Spleen (tissue), 11 donors: ENCODE data around the gene AMN. TPM values are rescaled to one million over a fixed set of nuclear protein-coding genes. Genes with fewer than 3 reads are reported as not detected.

ENCODE experiments used
- DNase-seq: peaks from one replicate; pipeline ENCODE4 v3.0.0-alpha.2; 2020
- H3K27ac ChIP-seq, 8 donors: fragments of 200-600 bp; sonication (generic) in 7 of 8; 1 replicate in 4 of 8; 2 replicates in 4 of 8; pipeline versions ENCODE4 v1.5.0 to v1.8.0; 2016 to 2021; ENCODE audit warnings: inconsistent platforms in 4 of 8, mild to moderate bottlenecking in 4 of 8, moderate library complexity in 1 of 8
- H3K27me3 ChIP-seq, 7 donors: fragments of 200-600 bp; sonication (generic) in 6 of 7; replicated peaks in 1 of 7; 1 replicate in 4 of 7; 2 replicates in 3 of 7; pipeline versions ENCODE4 v1.5.0 to v1.8.0; 2016 to 2021; ENCODE audit warnings: inconsistent platforms in 3 of 7, mild to moderate bottlenecking in 1 of 7
- H3K36me3 ChIP-seq, 6 donors: fragments of 200-600 bp; sonication (generic) in 5 of 6; 1 replicate in 4 of 6; 2 replicates in 2 of 6; pipeline versions ENCODE4 v1.5.0 to v1.8.0; 2016 to 2021; ENCODE audit warnings: inconsistent platforms in 2 of 6
- H3K4me1 ChIP-seq, 6 donors: fragments of 200-600 bp; sonication (generic) in 5 of 6; 1 replicate in 3 of 6; 2 replicates in 3 of 6; pipeline versions ENCODE4 v1.5.0 to v1.8.0; 2016 to 2021; ENCODE audit warnings: inconsistent platforms in 3 of 6
- H3K4me3 ChIP-seq, 8 donors: fragments of 200-600 bp; sonication (generic) in 7 of 8; 1 replicate in 4 of 8; 2 replicates in 4 of 8; pipeline versions ENCODE4 v1.5.0 to v1.8.0; 2016 to 2021; ENCODE audit warnings: inconsistent platforms in 4 of 8, mild to moderate bottlenecking in 4 of 8, moderate library complexity in 2 of 8
- H3K9me3 ChIP-seq, 8 donors: fragments of 200-600 bp; sonication (generic) in 7 of 8; 1 replicate in 4 of 8; 2 replicates in 4 of 8; pipeline versions ENCODE4 v1.5.0 to v1.8.0; 2016 to 2021; ENCODE audit warnings: inconsistent platforms in 4 of 8
- CTCF ChIP-seq, 11 experiments: fragments of 200-600 bp in 7 of 11; fragments of 450-650 bp in 4 of 11; sonication (generic) in 4 of 11; IDR thresholded peaks in 8 of 11; conservative IDR thresholded peaks in 3 of 11; 1 replicate in 7 of 11; 2 replicates in 4 of 11; pipeline versions ENCODE4 v1.4.0 to v1.8.0; 2016 to 2021; ENCODE audit warnings: antibody characterized with exemption in 11 of 11, inconsistent platforms in 4 of 11, mild to moderate bottlenecking in 1 of 11
- POLR2A ChIP-seq, 3 donors: fragments of 450-650 bp; IDR thresholded peaks; one replicate each; pipeline ENCODE4 v1.5.1; 2017; ENCODE audit warnings: antibody characterized with exemption in 3 of 3, mild to moderate bottlenecking in 1 of 3
- POLR2AphosphoS5 ChIP-seq, 3 donors: sonication (generic); formaldehyde crosslinking; IDR thresholded peaks; one replicate each; pipeline ENCODE4 v1.5.1; 2017; ENCODE audit warnings: antibody characterized with exemption in 3 of 3
- WGBS, 5 donors: extraction: QIAGEN DNeasy Blood & Tissue Kit in 3 of 5; methylation state at CpG; one replicate each; pipeline versions ENCODE4 v1.1.5 to v1.1.7; 2013 to 2018; 5-methylcytosine and 5-hydroxymethylcytosine counted together
- intact Hi-C: fragments of 100-400 bp; cut with DNase I; formaldehyde crosslinking; loops from one replicate; pipeline ENCODE4 v1.15.0; 2023; ENCODE audit warnings: low total_unique reads
- polyA plus RNA-seq, 3 donors: library from polyadenylated mRNA; stranded (reverse); fragments of 200-250 nt; gene quantifications; one replicate each; pipeline ENCODE4 v1.2.1, GENCODE V29; 2013
- total RNA-seq, 7 donors: library from RNA; depleted of rRNA in 3 of 7; stranded (reverse); fragments of >200 nt in 3 of 7; fragmentation: NEBNext Ultra II Directional in 4 of 7; extraction: Animal tissue kit (Norgen Biotek cat#: 25700) in 4 of 7; gene quantifications; one replicate each; pipeline versions ENCODE4 v1.1.0 to v1.2.1, GENCODE V29; 2016 to 2021
- donor health status: healthy with polysubstance abuse.
- donor health status: DM: no; HTN: no; CAD: no; lungs with moderate emphysema.
- donor health status: DM: no; HTN: no; CAD: no.
- donor health status: Bipolar disorder and iron deficiency.
- donor health status: healthy.
- donor health status: DM: no; HTN: no; CAD: no.
- donor health status: DM: yes; HTN: yes; CAD: no.

AMN gene
- total and polyA plus RNA-seq, 10 donors, result 0.65 to 3.0 (median 2.2) TPM

- Histone ChIP-seq H3K36me3 (peaks cover 0 to 16% (median 4%) of the 10 kb centered on the region in 6 donors), H3K4me3 (no peak overlapping the region), H3K27ac (peak overlapping the region in 6 of 8 donors; percentile 38 to 80 (median 61)), H3K27me3 (peaks cover 0 to 5% (median 0%) of the 10 kb centered on the region in 7 donors), H3K4me1 (peaks cover 11 to 52% (median 41%) of the 10 kb centered on the region in 6 donors), H3K9me3 (no peaks in the 10 kb centered on the region)
- TF ChIP-seq POLR2AphosphoS5 (IDR thresholded peaks at IDR 0.05) (peak; percentile 45 to 70 (median 59)), POLR2A (IDR thresholded peaks at IDR 0.05) (no peak)
- peak; percentile 86 for DNase-seq
- WGBS, 5 donors, result 74 to 94% (median 80%) methylated on average over 2 to 6 of the region's 6 CpGs
- intact Hi-C loops, result loop anchor here (5.0 kb wide), 1 partner anchor 225 kb away; no protein-coding TSS in a partner anchor
Measured at GRCh38 chr14:102917056-102917385, 5.4 kb upstream of the AMN start.

DNA sequence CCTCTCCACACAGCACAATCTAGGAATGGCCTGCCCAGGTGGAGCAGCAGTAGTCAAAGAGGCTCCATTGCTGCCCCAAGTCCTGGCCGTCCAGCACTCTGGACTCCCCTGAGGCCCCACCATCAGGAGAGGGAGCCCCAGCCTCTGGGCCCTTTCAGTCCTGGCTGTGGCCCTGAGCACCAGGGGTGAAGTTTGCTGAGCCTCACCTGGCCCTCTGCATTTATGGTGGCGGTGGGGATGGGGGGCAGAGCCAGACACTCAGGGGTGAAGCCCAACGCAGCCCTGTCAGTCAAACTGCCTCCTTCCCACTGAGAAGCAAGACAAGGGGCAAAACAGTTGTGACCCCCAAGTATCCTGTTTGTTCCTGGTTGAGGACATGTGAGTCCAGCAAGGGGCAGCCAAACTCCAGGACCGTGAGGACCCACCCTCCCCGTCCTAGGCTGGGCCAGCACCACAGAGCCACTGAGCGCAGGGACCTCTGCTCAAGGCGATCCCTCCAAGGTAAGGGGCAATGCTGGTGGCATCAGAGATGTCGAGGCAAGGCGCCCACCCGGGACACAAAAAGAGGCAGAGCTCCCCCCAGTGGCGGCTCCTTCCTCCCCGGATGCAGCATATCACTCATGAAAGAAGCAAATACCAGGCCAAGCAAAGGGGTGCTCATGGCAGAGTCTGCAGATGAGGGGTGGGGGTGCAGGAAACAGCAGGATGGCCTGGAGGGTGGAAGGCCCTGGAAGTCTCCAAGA, 4.8 kb upstream of the AMN start:
- Histone ChIP-seq H3K4me1 (peaks cover 11 to 55% (median 43%) of the 10 kb centered on the region in 6 donors), H3K27ac (peak overlapping the region in 6 of 8 donors; percentile 38 to 80 (median 61)), H3K4me3 (no peak overlapping the region), H3K27me3 (peaks cover 0 to 11% (median 3%) of the 10 kb centered on the region in 7 donors), H3K36me3 (peaks cover 0 to 10% (median 0%) of the 10 kb centered on the region in 6 donors), H3K9me3 (no peaks in the 10 kb centered on the region)
- intact Hi-C loops, result loop anchor here (5.0 kb wide), 1 partner anchor 225 kb away; no protein-coding TSS in a partner anchor
- TF ChIP-seq CTCF (IDR thresholded peaks at IDR 0.05 in 8 of 11, conservative IDR thresholded peaks at IDR 0.05 in 3 of 11) (peak; percentile 28 to 76 (median 64)), POLR2A (IDR thresholded peaks at IDR 0.05) (no peak), POLR2AphosphoS5 (IDR thresholded peaks at IDR 0.05) (peak; percentile 7 to 61 (median 41))
- WGBS, 5 donors, result 30 to 43% (median 40%) methylated on average over 12 of the region's 12 CpGs
- peak; percentile 89 for DNase-seq

- TF ChIP-seq POLR2A (IDR thresholded peaks at IDR 0.05), result no peak
- no peak for TF ChIP-seq POLR2AphosphoS5 (IDR thresholded peaks at IDR 0.05)
- TF ChIP-seq CTCF (IDR thresholded peaks at IDR 0.05 in 8 of 11, conservative IDR thresholded peaks at IDR 0.05 in 3 of 11), result no peak
- intact Hi-C loops, result loop anchor here (5.0 kb wide), 1 partner anchor 226 kb away; no protein-coding TSS in a partner anchor
- WGBS, 5 donors, result 54 to 64% (median 58%) methylated on average over 2 of the region's 2 CpGs
Measured at GRCh38 chr14:102918438-102918837, 4.0 kb upstream of the AMN start.

GRCh38 chr14:102920273-102920997, 2.0 kb upstream of the AMN start:
- no peak for DNase-seq
- 94 to 98% (median 95%) methylated on average over 5 of the region's 5 CpGs for whole genome bisulfite sequencing, 5 donors
- intact Hi-C loops, result no loop called here

More at GRCh38 chr14:102918438-102918837, 4.0 kb upstream of the AMN start:
- Histone ChIP-seq H3K27ac (peak overlapping the region in 1 of 8 donors; percentile 80), H3K4me3 (no peak overlapping the region), H3K4me1 (peaks cover 19 to 59% (median 51%) of the 10 kb centered on the region in 6 donors), H3K27me3 (peaks cover 0 to 19% (median 11%) of the 10 kb centered on the region in 7 donors), H3K9me3 (no peaks in the 10 kb centered on the region), H3K36me3 (peaks cover 0 to 6% (median 0%) of the 10 kb centered on the region in 6 donors)
- no peak for DNase-seq

More at GRCh38 chr14:102920273-102920997, 2.0 kb upstream of the AMN start:
- no peak overlapping the region for H3K27ac ChIP-seq
- H3K36me3 ChIP-seq, result no peaks in the 10 kb centered on the region
- peaks cover 15 to 53% (median 43%) of the 10 kb centered on the region in 6 donors for H3K4me1 ChIP-seq
- H3K9me3 ChIP-seq, result no peaks in the 10 kb centered on the region
- no peak overlapping the region for H3K4me3 ChIP-seq
- H3K27me3 ChIP-seq, result peaks cover 0 to 39% (median 28%) of the 10 kb centered on the region in 7 donors
- no peak for TF ChIP-seq CTCF (IDR thresholded peaks at IDR 0.05 in 8 of 11, conservative IDR thresholded peaks at IDR 0.05 in 3 of 11)
- no peak for TF ChIP-seq POLR2AphosphoS5 (IDR thresholded peaks at IDR 0.05)
- TF ChIP-seq POLR2A (IDR thresholded peaks at IDR 0.05), result no peak
